Measurements from ENCODE around the gene HUNK. TPM values are rescaled to one million over a fixed set of nuclear protein-coding genes. Genes with fewer than 3 reads are reported as not detected.

The HUNK gene
- total and polyA plus RNA-seq, 2 of the 8 experiments (the other 6 are each of a cell fraction or from before 2014, with no cell fraction given) = 1.9 to 10.2 TPM

GRCh38 chr21:31924548-31924947 is 51.7 kb downstream of the HUNK start:
- Histone ChIP-seq H2BK20ac (ENCODE audit: low read length) (no peak overlapping the region), H2AK5ac (ENCODE audit: low read depth, low read length) (no peak overlapping the region), H3K27ac (ENCODE audit: low read depth, low read length) (no peak overlapping the region), H2AFZ (ENCODE audit: low read length) (no peak overlapping the region), H3K9me3 (ENCODE audit: insufficient read depth in 2 of 2, low read depth in 1 of 2, low read length in 1 of 2) (peaks cover 4 to 5% of the 10 kb centered on the region in 2 experiments; a peak in 3 of 4 replicates), H2BK12ac (ENCODE audit: low read depth, low read length) (no peak overlapping the region), H2BK5ac (ENCODE audit: low read depth, low read length) (no peak overlapping the region), H3K23me2 (ENCODE audit: low read depth, low read length) (no peaks in the 10 kb centered on the region), H3K23ac (ENCODE audit: insufficient read length) (no peak overlapping the region), H4K5ac (ENCODE audit: insufficient read length, low read depth, low read length) (no peak overlapping the region), H3K79me1 (ENCODE audit: low read depth, low read length) (no peaks in the 10 kb centered on the region), H3K4me3 (ENCODE audit: extremely low read depth in 1 of 4, insufficient read depth in 2 of 4, low read depth in 3 of 4, low read length in 4 of 4) (no peak overlapping the region), H3K79me2 (ENCODE audit: control insufficient read depth in 1 of 2, insufficient read depth in 2 of 2, low read length in 2 of 2) (no peaks in the 10 kb centered on the region), H3K56ac (replicated peaks; ENCODE audit: insufficient read length, low read depth, low read length) (no peak overlapping the region), H4K91ac (replicated peaks; ENCODE audit: insufficient read length, low read length) (no peak overlapping the region), H3K14ac (ENCODE audit: insufficient read length) (no peak overlapping the region), H3K9ac (replicated peaks in 1 of 4; ENCODE audit: extremely low read depth in 1 of 4, low read depth in 3 of 4, low read length in 3 of 4) (no peak overlapping the region), H3K18ac (ENCODE audit: extremely low read depth, low read length) (no peak overlapping the region), H2BK120ac (replicated peaks; ENCODE audit: low read depth, low read length) (no peak overlapping the region), H3K4ac (replicated peaks; ENCODE audit: insufficient read length, low read depth, low read length) (no peak overlapping the region), H3K36me3 (ENCODE audit: control insufficient read depth in 2 of 4, insufficient read depth in 4 of 4, low read length in 3 of 4) (peaks cover 0 to 7% (median 0%) of the 10 kb centered on the region in 4 experiments; a peak in 2 of 8 replicates), H3K27me3 (replicated peaks in 1 of 4; ENCODE audit: control insufficient read depth in 3 of 4, extremely low read depth in 1 of 4, insufficient read depth in 3 of 4, low read length in 3 of 4) (no peaks in the 10 kb centered on the region), H3K4me2 (ENCODE audit: insufficient read depth in 1 of 2, low read depth in 2 of 2, low read length in 2 of 2) (no peak overlapping the region), H4K20me1 (replicated peaks in 1 of 2; ENCODE audit: control insufficient read depth in 1 of 2, insufficient read depth in 2 of 2, low read length in 2 of 2) (no peaks in the 10 kb centered on the region), H4K8ac (ENCODE audit: extremely low read depth, insufficient read depth, low read length) (no peak overlapping the region), H2BK15ac (ENCODE audit: low read length) (no peak overlapping the region), H3K4me1 (replicated peaks in 1 of 4; ENCODE audit: control insufficient read depth in 3 of 4, insufficient read depth in 4 of 4, low read length in 3 of 4) (0 out of 7 replicates have a peak, but pooled peaks cover 0 to 2% (median 0%) of the 10 kb centered on the region in 4 experiments)
- no peak for FAIRE-seq
- ChIA-PET POLR2A (ENCODE audit: partially characterized antibody) (no interaction called here), CTCF (ENCODE audit: partially characterized antibody) (interaction anchor here (0.6 to 1.5 kb wide), 3 partner anchors 9 to 131 kb away, joined by 3 to 5 read pairs (median 3); no protein-coding TSS in a partner anchor)
- TF ChIP-seq CBX5 (IDR thresholded peaks at IDR 0.05; ENCODE audit: low read depth, low read length) (no peak), GTF2F1 (IDR thresholded peaks at IDR 0.05; ENCODE audit: borderline replicate concordance, low read depth, low read length) (no peak), CEBPB (IDR thresholded peaks at IDR 0.05; ENCODE audit: low read depth, low read length) (no peak), ZNF274 (IDR thresholded peaks at IDR 0.05; ENCODE audit: borderline replicate concordance, extremely low read depth, low read length) (no peak), ATF3 (IDR thresholded peaks at IDR 0.05; ENCODE audit: insufficient read depth, low read depth, low read length) (no peak), BACH1 (IDR thresholded peaks at IDR 0.05; ENCODE audit: low read length) (no peak), CBX8 (IDR thresholded peaks at IDR 0.05; ENCODE audit: borderline replicate concordance, low read depth, low read length) (no peak), PHF8 (conservative IDR thresholded peaks at IDR 0.05; ENCODE audit: low read depth, low read length) (no peak), HDAC6 (IDR thresholded peaks at IDR 0.05; ENCODE audit: low read depth, low read length) (no peak)
- WGBS, 2 experiments (ENCODE audit: extremely low coverage in 1 of 2, insufficient coverage in 1 of 2, insufficient read length in 1 of 2, insufficient replicate concordance in 2 of 2, low coverage in 1 of 2, low lambda C conversion rate in 2 of 2, missing lambda C conversion rate in 1 of 2) = 90% methylated on average over 13 of the region's 13 CpGs; no CpG with 5 or more reads in 1 of the 2 experiments
- DNase-seq (ENCODE audit: low read depth in 1 of 2, low spot score in 2 of 2) = no peak
